NB4 (cell line): ENCODE results near the gene MNX1.
A peak's percentile ranks its signal among the peaks of the same experiment; 100 is the strongest.

ENCODE experiments used
- DNase-seq: peaks from one replicate; pipeline ENCODE4 v3.0.0; 2010; ENCODE audit warnings: low read depth
- H3K4me3 ChIP-seq: one replicate; pipeline ENCODE4 v1.5.1; 2011; ENCODE audit warnings: mild to moderate bottlenecking, low read depth, low read length, moderate library complexity
- MYC ChIP-seq: IDR thresholded peaks from 2 replicates; pipeline ENCODE4 v1.6.1; 2011; ENCODE audit warnings: low read depth, low read length
- POLR2A ChIP-seq: IDR thresholded peaks from 2 replicates; pipeline ENCODE4 v1.6.1; 2011; ENCODE audit warnings: mild to moderate bottlenecking; ENCODE audit not compliant: insufficient read length; ENCODE audit errors: extremely low read depth
- TF ChIP-seq, protein P1 (sequence below): IDR thresholded peaks from one replicate; pipeline ENCODE4 v1.5.1; 2012; ENCODE audit warnings: low read depth, low read length
- TF ChIP-seq, protein P2 (sequence below): IDR thresholded peaks from 2 replicates; pipeline ENCODE4 v1.6.1; 2011; ENCODE audit warnings: low read depth, low read length

MNX1 gene

GRCh38 chr7:157010588-157011332 is at the start of gene MNX1:
Gene MNX1 (minus strand): TSS chr7:157010663. CDS start chr7:157010350, 313 bp downstream.
- TF ChIP-seq, protein P1, sequence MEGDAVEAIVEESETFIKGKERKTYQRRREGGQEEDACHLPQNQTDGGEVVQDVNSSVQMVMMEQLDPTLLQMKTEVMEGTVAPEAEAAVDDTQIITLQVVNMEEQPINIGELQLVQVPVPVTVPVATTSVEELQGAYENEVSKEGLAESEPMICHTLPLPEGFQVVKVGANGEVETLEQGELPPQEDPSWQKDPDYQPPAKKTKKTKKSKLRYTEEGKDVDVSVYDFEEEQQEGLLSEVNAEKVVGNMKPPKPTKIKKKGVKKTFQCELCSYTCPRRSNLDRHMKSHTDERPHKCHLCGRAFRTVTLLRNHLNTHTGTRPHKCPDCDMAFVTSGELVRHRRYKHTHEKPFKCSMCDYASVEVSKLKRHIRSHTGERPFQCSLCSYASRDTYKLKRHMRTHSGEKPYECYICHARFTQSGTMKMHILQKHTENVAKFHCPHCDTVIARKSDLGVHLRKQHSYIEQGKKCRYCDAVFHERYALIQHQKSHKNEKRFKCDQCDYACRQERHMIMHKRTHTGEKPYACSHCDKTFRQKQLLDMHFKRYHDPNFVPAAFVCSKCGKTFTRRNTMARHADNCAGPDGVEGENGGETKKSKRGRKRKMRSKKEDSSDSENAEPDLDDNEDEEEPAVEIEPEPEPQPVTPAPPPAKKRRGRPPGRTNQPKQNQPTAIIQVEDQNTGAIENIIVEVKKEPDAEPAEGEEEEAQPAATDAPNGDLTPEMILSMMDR: no peak
- TF ChIP-seq MYC (no peak), POLR2A (peak; percentile 30)
- TF ChIP-seq, protein P2, sequence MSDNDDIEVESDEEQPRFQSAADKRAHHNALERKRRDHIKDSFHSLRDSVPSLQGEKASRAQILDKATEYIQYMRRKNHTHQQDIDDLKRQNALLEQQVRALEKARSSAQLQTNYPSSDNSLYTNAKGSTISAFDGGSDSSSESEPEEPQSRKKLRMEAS: no peak
- no peak for DNase-seq

DNA sequence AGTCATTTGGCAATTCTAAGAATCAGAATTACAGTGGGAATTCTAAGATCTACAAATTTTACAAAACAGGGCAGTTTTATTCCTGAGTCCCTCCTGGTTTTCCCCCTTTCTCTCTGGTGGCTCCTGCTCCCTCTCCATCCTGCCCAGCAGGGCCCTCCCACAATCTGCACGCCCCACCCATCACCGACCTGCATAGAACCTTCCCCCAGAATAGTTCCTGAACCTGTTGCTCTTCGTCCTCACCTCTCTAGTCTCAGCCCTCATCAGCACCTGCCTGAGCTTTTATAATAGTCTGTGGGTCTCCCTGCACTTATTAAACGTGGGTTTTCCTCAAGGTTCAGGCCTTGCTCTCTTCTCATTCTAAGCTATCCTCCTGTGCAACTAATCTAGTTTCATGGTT is 49.1 kb upstream of the MNX1 start:
- H3K4me3 ChIP-seq: no peak overlapping the region
- DNase-seq: no peak
- TF ChIP-seq, protein P2: no peak
- no peak for TF ChIP-seq POLR2A
- TF ChIP-seq MYC: no peak
- TF ChIP-seq, protein P1: no peak

More at GRCh38 chr7:157010588-157011332, at the start of gene MNX1:
- H3K4me3 ChIP-seq: no peak within 1 kb of the TSS

- H3K4me3 ChIP-seq: no peak overlapping the region
- TF ChIP-seq, protein P1: no peak
- no peak for TF ChIP-seq POLR2A
- no peak for TF ChIP-seq MYC
- TF ChIP-seq, protein P2: no peak
- peak; percentile 42 for DNase-seq
These were observed 48.2 kb upstream of the MNX1 start for GRCh38 chr7:157058701-157059100.

DNA sequence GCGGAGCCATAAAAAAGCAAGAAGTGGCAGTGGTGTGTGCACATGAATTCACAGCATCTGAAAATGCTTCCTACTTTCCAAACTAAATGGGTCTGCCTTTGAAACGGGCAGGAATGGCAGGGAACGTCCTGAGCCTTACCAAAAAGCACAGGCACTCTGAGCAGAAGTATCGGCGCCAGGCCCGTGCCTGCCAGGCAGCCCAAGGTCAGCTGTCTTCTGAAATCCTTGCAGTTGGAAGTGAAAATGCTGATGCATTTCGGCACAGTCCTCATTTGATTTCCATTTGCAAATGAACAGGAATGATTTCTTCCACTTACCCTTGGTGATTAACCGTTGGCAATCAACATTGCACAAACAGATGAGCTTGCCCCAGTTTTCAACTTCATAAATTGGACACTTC is 47.6 kb upstream of the MNX1 start:
- no peak for TF ChIP-seq POLR2A
- TF ChIP-seq, protein P1: no peak
- TF ChIP-seq, protein P2: no peak
- TF ChIP-seq MYC: no peak
- no peak overlapping the region for H3K4me3 ChIP-seq
- DNase-seq: no peak

DNA sequence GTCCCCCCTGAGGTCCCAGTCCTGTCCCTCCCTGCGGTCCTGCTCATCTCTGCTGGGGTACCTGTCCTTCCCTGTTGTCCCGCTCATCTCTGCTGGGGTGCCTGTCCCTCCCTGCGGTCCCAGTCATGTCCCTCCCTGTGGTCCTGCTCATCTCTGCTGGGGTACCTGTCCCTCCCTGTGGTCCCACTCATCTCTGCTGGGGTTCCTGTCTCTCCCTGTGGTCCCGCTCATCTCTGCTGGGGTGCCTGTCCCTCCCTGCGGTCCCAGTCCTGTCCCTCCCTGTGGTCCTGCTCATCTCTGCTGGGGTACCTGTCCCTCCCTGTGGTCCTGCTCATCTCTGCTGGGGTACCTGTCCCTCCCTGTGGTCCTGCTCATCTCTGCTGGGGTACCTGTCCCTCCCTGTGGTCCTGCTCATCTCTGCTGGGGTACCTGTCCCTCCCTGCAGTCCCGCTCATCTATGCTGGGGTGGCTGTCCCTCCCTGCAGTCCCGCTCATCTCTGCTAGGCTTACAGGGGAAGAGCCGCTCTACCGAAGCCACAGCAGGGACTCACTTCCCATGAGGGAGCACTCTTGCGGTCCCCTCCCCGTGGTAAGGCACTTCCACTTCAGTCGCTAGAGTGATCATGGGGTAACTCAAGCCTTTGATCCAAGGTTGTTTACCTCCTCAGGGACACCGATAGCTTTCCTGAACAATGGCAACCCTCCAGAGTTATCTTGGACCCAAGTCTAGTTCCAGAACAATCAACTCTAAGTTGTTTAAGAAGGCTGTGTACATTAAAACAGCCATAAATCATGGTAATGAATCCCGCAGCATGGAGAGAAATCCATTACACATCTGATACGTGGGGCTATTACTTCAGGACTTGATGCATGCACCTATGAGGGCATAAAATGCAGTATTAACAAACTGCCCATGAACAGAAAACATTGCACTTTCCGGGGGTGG is 46.8 kb upstream of the MNX1 start:
- H3K4me3 ChIP-seq: no peak overlapping the region
- DNase-seq: no peak
- TF ChIP-seq, protein P2: no peak
- TF ChIP-seq MYC: no peak
- TF ChIP-seq POLR2A: no peak
- TF ChIP-seq, protein P1: no peak
